Loucy (cell line): ENCODE results near the gene WHRN.

Experiments
- H2AFZ ChIP-seq: fragments of 200-600 bp; sonication (generic); 2 replicates; pipeline ENCODE4 v1.6.0; 2016; ENCODE audit warnings: antibody characterized with exemption, mild to moderate bottlenecking, low read length, moderate library complexity
- H3F3A ChIP-seq: fragments of 200-600 bp; 2 replicates; pipeline ENCODE4 v1.6.0; 2016; ENCODE audit warnings: antibody characterized with exemption, low read depth, mild to moderate bottlenecking
- H3K27me3 ChIP-seq: fragments of 200-600 bp; sonication (generic); 2 replicates; pipeline ENCODE4 v1.6.1; 2014; ENCODE audit warnings: low read length, mild to moderate bottlenecking; ENCODE audit not compliant: insufficient read depth, poor library complexity, severe bottlenecking
- H3K36me3 ChIP-seq: fragments of 200-600 bp; sonication (generic); 2 replicates; pipeline ENCODE4 v1.6.1; 2016; ENCODE audit warnings: low read length; ENCODE audit not compliant: insufficient read depth
- H3K4me1 ChIP-seq: fragments of 200-600 bp; sonication (generic); 2 replicates; pipeline ENCODE4 v1.5.1; 2014; ENCODE audit warnings: low read length, mild to moderate bottlenecking; ENCODE audit not compliant: insufficient read depth, poor library complexity, severe bottlenecking
- H3K4me2 ChIP-seq: fragments of 200-600 bp; sonication (generic); 2 replicates; pipeline ENCODE4 v1.6.0; 2014; ENCODE audit warnings: antibody characterized with exemption, low read length, low read depth, mild to moderate bottlenecking; ENCODE audit not compliant: poor library complexity, severe bottlenecking
- H3K4me3 ChIP-seq: fragments of 200-600 bp; sonication (generic); 2 replicates; pipeline ENCODE4 v1.5.1; 2014; ENCODE audit warnings: low read length, mild to moderate bottlenecking, mixed read lengths; ENCODE audit not compliant: poor library complexity, severe bottlenecking
- H3K79me2 ChIP-seq: fragments of 200-600 bp; sonication (generic); 2 replicates; pipeline ENCODE4 v1.6.1; 2014; ENCODE audit warnings: low read length; ENCODE audit not compliant: insufficient read depth
- H3K9ac ChIP-seq: fragments of 200-600 bp; sonication (generic); 2 replicates; pipeline ENCODE4 v1.6.0; 2014; ENCODE audit warnings: mild to moderate bottlenecking, low read depth, low read length, moderate library complexity; ENCODE audit not compliant: poor library complexity, severe bottlenecking
- H3K9me2 ChIP-seq: fragments of 200-600 bp; sonication (generic); replicated peaks from 2 replicates; pipeline ENCODE4 v1.6.1; 2016; ENCODE audit warnings: low read depth, low read length, mixed read lengths
- H3K9me3 ChIP-seq: fragments of 200-600 bp; sonication (generic); 2 replicates; pipeline ENCODE4 v1.6.1; 2014; ENCODE audit warnings: mild to moderate bottlenecking, antibody characterized with exemption, low read length, low read depth; ENCODE audit not compliant: insufficient read depth
- H4K20me1 ChIP-seq: fragments of 200-600 bp; sonication (generic); 2 replicates; pipeline ENCODE4 v1.6.0; 2014; ENCODE audit warnings: antibody characterized with exemption, low read length, mild to moderate bottlenecking; ENCODE audit not compliant: insufficient read depth, poor library complexity, severe bottlenecking
- EZH2phosphoT487 ChIP-seq: fragments of 200-600 bp; IDR thresholded peaks from 2 replicates; pipeline ENCODE4 v1.6.1; 2018; ENCODE audit warnings: antibody characterized with exemption, mild to moderate bottlenecking, moderate library complexity, borderline replicate concordance
- TF ChIP-seq, protein P1 (sequence below): fragments of 200-600 bp; sonication (generic); conservative IDR thresholded peaks from 2 replicates; pipeline ENCODE4 v1.5.1; 2014; ENCODE audit warnings: mild to moderate bottlenecking, antibody characterized with exemption, low read length

Gene WHRN

DNA sequence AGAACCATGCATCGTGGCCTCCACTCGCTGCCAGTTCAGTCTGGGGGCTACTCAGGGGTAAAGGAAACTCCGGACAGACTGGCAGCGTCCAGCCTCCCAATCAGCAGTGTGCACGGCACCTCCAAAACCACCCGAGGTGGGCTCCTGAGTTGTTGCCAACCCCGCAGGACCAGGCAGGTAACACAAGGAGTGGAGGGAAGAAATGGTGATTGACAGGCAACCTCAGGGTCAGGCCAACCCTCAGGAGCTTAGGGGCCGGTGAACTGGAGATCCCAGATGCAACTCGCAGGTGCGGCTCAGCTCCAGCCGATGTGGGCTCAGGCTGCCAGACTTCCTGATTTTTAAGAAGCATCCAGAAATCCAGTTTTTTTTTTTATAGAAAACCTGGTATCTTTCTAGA lies 80.1 kb downstream of the WHRN start:
- H3K9ac ChIP-seq = no peak overlapping the region
- no peak overlapping the region for H3K4me2 ChIP-seq
- TF ChIP-seq EZH2phosphoT487 = no peak
- TF ChIP-seq, protein P1, sequence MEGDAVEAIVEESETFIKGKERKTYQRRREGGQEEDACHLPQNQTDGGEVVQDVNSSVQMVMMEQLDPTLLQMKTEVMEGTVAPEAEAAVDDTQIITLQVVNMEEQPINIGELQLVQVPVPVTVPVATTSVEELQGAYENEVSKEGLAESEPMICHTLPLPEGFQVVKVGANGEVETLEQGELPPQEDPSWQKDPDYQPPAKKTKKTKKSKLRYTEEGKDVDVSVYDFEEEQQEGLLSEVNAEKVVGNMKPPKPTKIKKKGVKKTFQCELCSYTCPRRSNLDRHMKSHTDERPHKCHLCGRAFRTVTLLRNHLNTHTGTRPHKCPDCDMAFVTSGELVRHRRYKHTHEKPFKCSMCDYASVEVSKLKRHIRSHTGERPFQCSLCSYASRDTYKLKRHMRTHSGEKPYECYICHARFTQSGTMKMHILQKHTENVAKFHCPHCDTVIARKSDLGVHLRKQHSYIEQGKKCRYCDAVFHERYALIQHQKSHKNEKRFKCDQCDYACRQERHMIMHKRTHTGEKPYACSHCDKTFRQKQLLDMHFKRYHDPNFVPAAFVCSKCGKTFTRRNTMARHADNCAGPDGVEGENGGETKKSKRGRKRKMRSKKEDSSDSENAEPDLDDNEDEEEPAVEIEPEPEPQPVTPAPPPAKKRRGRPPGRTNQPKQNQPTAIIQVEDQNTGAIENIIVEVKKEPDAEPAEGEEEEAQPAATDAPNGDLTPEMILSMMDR = no peak
- no peaks in the 10 kb centered on the region for H3K9me3 ChIP-seq
- H3K9me2 ChIP-seq = no peaks in the 10 kb centered on the region
- H3K27me3 ChIP-seq = no peaks in the 10 kb centered on the region
- H2AFZ ChIP-seq = no peak overlapping the region
- H3K79me2 ChIP-seq = no peaks in the 10 kb centered on the region
- no peak overlapping the region for H3K4me3 ChIP-seq
- no peaks in the 10 kb centered on the region for H3K4me1 ChIP-seq
- H3F3A ChIP-seq = no peaks in the 10 kb centered on the region
- H4K20me1 ChIP-seq = no peaks in the 10 kb centered on the region
- H3K36me3 ChIP-seq = no peaks in the 10 kb centered on the region

DNA sequence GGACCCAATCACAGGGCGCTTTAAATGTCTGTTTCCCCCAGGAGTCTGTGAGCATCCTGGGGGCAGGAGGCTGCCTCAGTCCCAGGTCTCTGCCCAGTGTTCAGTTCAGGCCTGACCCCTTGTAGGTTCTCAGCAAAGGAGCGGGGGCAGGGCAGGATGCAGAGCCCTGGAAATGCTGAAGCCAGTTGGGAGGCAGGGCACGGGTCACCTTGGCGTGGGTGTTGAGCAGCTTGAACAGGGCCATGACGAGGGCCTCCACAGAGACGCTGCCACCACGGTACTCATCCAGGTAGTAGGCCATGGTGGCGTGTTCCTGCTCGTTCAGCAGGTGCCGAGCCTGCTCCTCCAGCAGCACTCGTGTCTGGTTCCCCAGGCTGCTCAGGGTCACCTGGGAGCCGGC lies 81.1 kb downstream of the WHRN start:
- Histone ChIP-seq H3K27me3 (no peaks in the 10 kb centered on the region), H3K4me2 (no peak overlapping the region), H3K9me2 (no peaks in the 10 kb centered on the region), H3K36me3 (no peaks in the 10 kb centered on the region), H4K20me1 (no peaks in the 10 kb centered on the region), H3F3A (no peaks in the 10 kb centered on the region), H2AFZ (no peak overlapping the region), H3K9me3 (no peaks in the 10 kb centered on the region), H3K79me2 (no peaks in the 10 kb centered on the region), H3K9ac (no peak overlapping the region), H3K4me1 (no peaks in the 10 kb centered on the region), H3K4me3 (no peak overlapping the region)
- TF ChIP-seq, protein P1 = no peak

DNA sequence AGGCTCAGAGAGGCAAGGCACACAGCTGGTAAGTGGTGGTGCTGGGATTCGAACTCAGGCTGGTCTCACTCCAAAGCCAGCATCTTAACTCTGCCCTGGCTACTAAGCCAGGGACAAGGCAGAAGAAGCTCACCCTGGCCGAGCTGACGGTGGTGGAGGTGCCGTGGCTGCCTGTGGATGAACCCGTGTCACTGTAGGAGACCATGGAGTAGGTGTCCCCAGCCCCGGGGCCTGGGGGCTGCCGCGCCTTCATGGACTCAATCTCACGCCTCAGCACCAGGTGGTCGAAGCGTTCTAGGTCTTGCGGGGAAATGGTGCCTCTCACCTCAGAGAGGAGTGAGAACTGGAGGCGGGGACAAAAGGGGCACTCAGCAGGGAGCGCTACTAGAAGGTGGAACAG lies 82.1 kb downstream of the WHRN start:
- TF ChIP-seq, protein P1 = no peak
- no peak for TF ChIP-seq EZH2phosphoT487
- Histone ChIP-seq H3K4me3 (no peak overlapping the region), H3K36me3 (no peaks in the 10 kb centered on the region), H3K9me3 (no peaks in the 10 kb centered on the region), H4K20me1 (no peaks in the 10 kb centered on the region), H3K9me2 (no peaks in the 10 kb centered on the region), H3K27me3 (no peaks in the 10 kb centered on the region), H2AFZ (no peak overlapping the region), H3K4me2 (no peak overlapping the region), H3K79me2 (no peaks in the 10 kb centered on the region), H3K9ac (no peak overlapping the region), H3K4me1 (no peaks in the 10 kb centered on the region), H3F3A (no peaks in the 10 kb centered on the region)
